BLaER1 treated with 17β-estradiol and CSF1 and Interleukin-3, amounts not matched to agents 10 nM and 100 nM (cell line): Measurements from ENCODE around the gene PDS5B.
"Not testable (repeated sequence)": the region's sequence is repeated elsewhere in the genome, so short reads cannot be mapped to it uniquely, and the experiment has no call there.

Experiments
- H3K27ac ChIP-seq, 11 experiments: shearing (Covaris generic); formaldehyde crosslinking; 2 replicates each; pipeline ENCODE4 v1.8.1; 2022
- H3K27me3 ChIP-seq, 11 experiments: shearing (Covaris generic); formaldehyde crosslinking; 2 replicates each; pipeline ENCODE4 v1.8.1; 2022
- H3K36me3 ChIP-seq, 11 experiments: shearing (Covaris generic); formaldehyde crosslinking; 2 replicates each; pipeline ENCODE4 v1.8.1; 2022
- H3K4me1 ChIP-seq, 10 experiments: shearing (Covaris generic); formaldehyde crosslinking; 2 replicates each; pipeline ENCODE4 v1.8.1; 2022
- H3K4me2 ChIP-seq, 11 experiments: shearing (Covaris generic); formaldehyde crosslinking; 2 replicates each; pipeline ENCODE4 v1.8.1; 2022
- H3K4me3 ChIP-seq, 10 experiments: shearing (Covaris generic); formaldehyde crosslinking; 2 replicates each; pipeline ENCODE4 v1.8.1; 2022
- H3K9ac ChIP-seq, 11 experiments: shearing (Covaris generic); formaldehyde crosslinking; 2 replicates each; pipeline ENCODE4 v1.8.1; 2022
- H3K9me3 ChIP-seq, 11 experiments: shearing (Covaris generic); formaldehyde crosslinking; replicated peaks in 1 of 11; 2 replicates each; pipeline ENCODE4 v1.8.1; 2022
- H4K20me1 ChIP-seq, 11 experiments: shearing (Covaris generic); formaldehyde crosslinking; 2 replicates each; pipeline ENCODE4 v1.8.1; 2022
- Cebpa-rat ChIP-seq, 11 experiments: shearing (Covaris generic); IDR thresholded peaks; 2 replicates each; pipeline ENCODE4 v1.8.1; 2022

PDS5B gene

DNA sequence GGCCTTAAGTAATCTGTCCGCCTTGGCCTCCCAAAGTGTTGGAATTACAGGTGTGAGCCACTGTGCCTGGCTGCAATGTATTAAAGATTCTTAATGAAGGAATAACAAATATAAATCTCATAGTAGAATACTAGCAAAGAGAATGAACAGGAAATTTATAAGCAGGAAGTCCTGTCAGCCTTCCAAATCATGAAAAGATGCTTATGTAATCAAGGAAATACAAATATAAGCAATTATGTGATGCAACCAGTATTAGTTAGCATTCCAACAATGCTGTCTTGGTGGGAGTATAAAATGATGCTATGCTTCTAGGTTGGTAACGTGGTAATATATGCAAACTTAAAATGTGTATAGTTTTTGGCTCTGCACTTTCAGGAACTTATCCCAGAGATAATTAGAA lies 133.8 kb downstream of the PDS5B start:
- Histone ChIP-seq H3K27me3 (no peaks in the 10 kb centered on the region), H4K20me1 (no peaks in the 10 kb centered on the region), H3K27ac (no peak overlapping the region), H3K4me2 (peak overlapping the region in 1 of 11 experiments; percentile 13; a peak in 1 of 22 replicates), H3K36me3 (peaks cover 61 to 83% (median 71%) of the 10 kb centered on the region in 11 experiments), H3K4me1 (peaks cover 0 to 7% (median 0%) of the 10 kb centered on the region in 10 experiments; a peak in 2 of 20 replicates), H3K4me3 (peak overlapping the region in 2 of 10 experiments; percentile 9 to 17; a peak in 1 of 20 replicates), H3K9ac (no peak overlapping the region), H3K9me3 (peaks cover 48 to 69% (median 63%) of the 10 kb centered on the region in 11 experiments)
- no peak for TF ChIP-seq Cebpa-rat (IDR thresholded peaks at IDR 0.05)

DNA sequence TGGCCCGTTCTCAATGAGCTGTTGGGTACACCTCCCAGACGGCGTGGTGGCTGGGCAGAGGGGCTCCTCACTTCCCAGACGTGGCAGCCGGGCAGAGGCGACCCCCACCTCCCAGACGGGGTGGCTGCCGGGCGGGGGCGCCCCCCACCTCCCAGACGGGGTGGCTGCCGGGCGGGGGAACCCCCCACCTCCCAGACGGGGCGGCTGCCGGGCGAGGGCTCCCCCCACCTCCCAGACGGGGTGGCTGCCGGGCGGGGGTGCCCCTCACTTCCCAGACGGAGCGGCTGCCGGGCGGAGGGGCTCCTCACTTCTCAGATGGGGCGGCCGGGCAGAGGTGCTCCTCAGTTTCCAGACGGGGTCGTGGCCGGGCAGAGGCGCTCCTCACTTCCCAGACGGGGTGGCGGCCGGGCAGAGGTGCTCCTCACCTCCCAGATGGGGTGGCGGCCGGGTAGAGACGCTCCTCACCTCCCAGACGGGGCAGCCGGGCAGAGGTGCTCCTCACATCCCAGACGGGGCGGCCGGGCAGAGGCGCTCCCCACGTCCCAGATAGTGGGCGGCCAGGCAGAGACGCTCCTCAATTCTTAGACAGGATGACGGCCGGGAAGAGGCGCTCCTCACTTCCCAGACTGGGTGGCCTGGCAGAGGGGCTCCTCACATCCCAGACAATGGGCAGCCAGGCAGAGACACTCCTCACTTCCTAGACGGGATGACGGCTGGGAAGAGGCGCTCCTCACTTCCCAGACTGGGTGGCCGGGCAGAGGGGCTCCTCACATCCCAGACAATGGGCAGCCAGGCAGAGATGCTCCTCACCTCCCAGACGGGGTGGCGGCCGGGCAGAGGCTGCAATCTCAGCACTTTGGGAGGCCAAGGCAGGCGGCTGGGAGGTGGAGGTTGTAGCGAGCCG lies 135.1 kb downstream of the PDS5B start:
- not testable (repeated sequence) for H3K4me3 ChIP-seq, H3K4me1 ChIP-seq, H3K27ac ChIP-seq, H3K27me3 ChIP-seq, H3K9ac ChIP-seq, H4K20me1 ChIP-seq, H3K4me2 ChIP-seq
- Histone ChIP-seq H3K36me3 (peaks cover 61 to 84% (median 74%) of the 10 kb centered on the region in 11 experiments), H3K9me3 (peaks cover 34 to 60% (median 51%) of the 10 kb centered on the region in 11 experiments)

DNA sequence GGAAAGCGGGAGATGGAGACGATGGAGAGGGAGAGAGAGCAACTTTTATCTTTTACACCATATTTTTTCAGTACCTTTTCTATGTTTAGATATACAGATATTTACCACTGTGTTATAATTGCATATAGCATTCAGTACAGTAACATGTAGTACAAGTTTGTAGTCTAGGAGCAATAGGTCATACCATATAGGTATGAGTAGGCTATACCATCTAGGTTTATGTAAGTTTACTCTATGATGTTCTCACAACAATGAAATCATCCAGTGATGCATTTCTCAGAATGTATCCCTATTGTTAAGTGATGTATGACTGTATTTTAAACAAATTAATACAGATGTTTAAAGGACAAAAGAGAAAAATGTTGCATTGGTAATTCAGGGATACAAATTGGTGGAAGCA lies 136.1 kb downstream of the PDS5B start:
- Histone ChIP-seq H3K4me2 (no peak overlapping the region), H4K20me1 (0 out of 22 replicates have a peak, but pooled peaks cover 0 to 3% (median 0%) of the 10 kb centered on the region in 11 experiments), H3K4me3 (no peak overlapping the region), H3K27ac (no peak overlapping the region), H3K9me3 (peaks cover 34 to 65% (median 54%) of the 10 kb centered on the region in 11 experiments), H3K9ac (no peak overlapping the region), H3K4me1 (peaks cover 0 to 7% (median 0%) of the 10 kb centered on the region in 10 experiments; a peak in 2 of 20 replicates), H3K27me3 (no peaks in the 10 kb centered on the region), H3K36me3 (peaks cover 69 to 92% (median 81%) of the 10 kb centered on the region in 11 experiments)
- no peak for TF ChIP-seq Cebpa-rat (IDR thresholded peaks at IDR 0.05)

DNA sequence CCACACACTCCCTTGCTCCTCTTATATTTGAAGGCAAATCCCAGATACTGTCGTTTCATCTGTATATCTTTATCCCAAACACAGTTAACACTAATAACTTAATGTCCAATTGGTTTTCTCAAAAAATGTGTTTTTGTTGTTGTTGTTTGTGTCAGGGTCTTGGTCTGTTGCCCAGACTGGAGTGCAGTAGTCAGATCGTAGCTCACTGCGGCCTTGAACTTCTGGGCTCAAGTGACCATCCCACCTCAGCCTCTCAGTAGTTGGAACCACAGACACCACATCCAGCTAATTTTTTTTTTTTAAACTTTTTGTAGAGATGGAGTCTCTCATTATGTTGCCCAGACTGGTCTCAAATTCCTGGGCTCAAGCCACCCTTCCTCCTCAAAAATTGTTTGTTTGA lies 137.7 kb downstream of the PDS5B start:
- Histone ChIP-seq H3K27me3 (no peaks in the 10 kb centered on the region), H3K27ac (no peak overlapping the region), H3K9ac (no peak overlapping the region), H3K4me1 (peaks cover 0 to 7% (median 0%) of the 10 kb centered on the region in 10 experiments; a peak in 2 of 20 replicates), H3K4me2 (no peak overlapping the region), H3K36me3 (peaks cover 66 to 97% (median 77%) of the 10 kb centered on the region in 11 experiments), H3K9me3 (peaks cover 34 to 62% (median 54%) of the 10 kb centered on the region in 11 experiments), H4K20me1 (peaks cover 0 to 3% (median 0%) of the 10 kb centered on the region in 11 experiments; a peak in 1 of 22 replicates), H3K4me3 (no peak overlapping the region)
- TF ChIP-seq Cebpa-rat (IDR thresholded peaks at IDR 0.05), result no peak

DNA sequence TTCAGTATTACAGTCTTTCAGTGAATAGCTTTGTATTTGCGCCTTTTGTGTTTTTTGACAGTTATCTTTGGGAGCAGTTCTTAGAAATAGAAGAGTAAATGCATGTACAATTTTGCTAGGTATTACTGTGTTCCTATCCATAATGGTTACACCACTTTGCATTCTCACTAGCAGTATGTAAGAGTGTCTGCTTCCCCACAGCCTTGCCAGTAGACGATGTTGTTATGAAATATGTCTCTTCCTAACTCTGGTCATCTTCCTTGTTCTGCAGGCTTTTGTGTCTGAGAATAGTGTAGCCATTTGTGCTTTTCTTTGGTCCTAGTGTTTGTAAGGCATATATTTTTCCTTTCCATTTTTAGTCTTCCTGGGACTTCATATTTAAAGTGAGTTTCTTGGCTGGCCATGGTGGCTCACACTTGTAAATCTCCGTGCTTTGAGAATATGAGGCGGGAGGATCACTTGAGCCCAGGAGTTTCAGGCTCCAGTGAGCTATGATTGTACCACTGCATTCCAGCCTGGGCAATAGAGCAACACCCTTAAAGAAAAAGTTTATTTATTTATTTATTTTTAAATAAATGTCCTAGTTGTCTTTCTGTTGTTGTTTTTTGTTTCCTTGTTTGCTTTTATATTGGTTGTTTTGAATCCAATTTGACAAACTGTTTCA lies 140.3 kb downstream of the PDS5B start:
- Histone ChIP-seq H3K27me3 (no peaks in the 10 kb centered on the region), H3K4me1 (no peaks in the 10 kb centered on the region), H3K4me2 (no peak overlapping the region), H3K9ac (no peak overlapping the region), H3K27ac (no peak overlapping the region), H3K36me3 (peaks cover 46 to 98% (median 66%) of the 10 kb centered on the region in 11 experiments), H3K9me3 (peaks cover 25 to 50% (median 43%) of the 10 kb centered on the region in 11 experiments), H4K20me1 (peaks cover 0 to 6% (median 0%) of the 10 kb centered on the region in 11 experiments; a peak in 2 of 22 replicates), H3K4me3 (no peak overlapping the region)
- TF ChIP-seq Cebpa-rat (IDR thresholded peaks at IDR 0.05), result no peak

DNA sequence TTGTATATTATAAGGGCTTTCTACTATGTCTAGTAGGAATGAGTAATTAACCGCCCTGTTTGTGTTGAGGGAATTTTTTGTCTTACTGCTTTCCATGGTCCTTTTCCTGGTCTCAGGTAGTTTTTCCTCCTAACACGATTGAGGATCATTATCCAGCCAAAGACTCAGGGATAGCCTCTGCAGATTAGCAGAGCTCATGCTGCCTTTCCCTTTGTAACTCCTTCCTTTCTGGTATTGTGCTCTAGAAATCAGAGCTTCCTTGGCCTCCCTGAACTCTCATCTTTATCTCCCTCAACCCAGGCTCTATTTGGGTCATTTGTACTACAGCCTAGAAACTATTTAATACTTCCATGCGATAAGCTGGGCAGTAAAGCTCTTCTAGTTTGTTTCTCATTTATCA lies 142.1 kb downstream of the PDS5B start:
- Histone ChIP-seq H3K36me3 (peaks cover 40 to 95% (median 58%) of the 10 kb centered on the region in 11 experiments), H3K27ac (no peak overlapping the region), H3K4me1 (no peaks in the 10 kb centered on the region), H3K27me3 (no peaks in the 10 kb centered on the region), H4K20me1 (peaks cover 0 to 7% (median 0%) of the 10 kb centered on the region in 11 experiments; a peak in 2 of 22 replicates), H3K9me3 (peaks cover 20 to 35% (median 29%) of the 10 kb centered on the region in 11 experiments; a peak in 21 of 22 replicates), H3K4me3 (no peak overlapping the region), H3K4me2 (no peak overlapping the region), H3K9ac (no peak overlapping the region)
- no peak for TF ChIP-seq Cebpa-rat (IDR thresholded peaks at IDR 0.05)

DNA sequence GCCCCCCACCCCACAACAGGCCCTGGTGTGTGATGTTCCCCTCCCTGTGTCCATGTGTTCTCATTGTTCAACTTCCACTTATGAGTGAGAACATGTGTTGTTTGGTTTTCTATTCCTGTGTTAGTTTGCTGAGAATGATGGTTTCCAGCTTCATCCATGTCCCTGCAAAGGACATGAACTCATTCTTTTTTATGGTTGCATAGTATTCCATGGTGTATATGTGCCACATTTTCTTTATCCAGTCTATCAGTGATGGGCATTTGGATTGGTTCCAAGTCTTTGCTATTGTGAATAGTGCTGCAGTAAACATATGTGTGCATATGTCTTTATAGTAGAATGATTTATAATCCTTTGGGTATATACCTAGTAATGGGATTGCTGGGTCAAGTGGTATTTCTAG lies 142.8 kb downstream of the PDS5B start:
- not testable (repeated sequence) for H3K4me1 ChIP-seq, H3K9ac ChIP-seq, H4K20me1 ChIP-seq, H3K27me3 ChIP-seq, H3K4me2 ChIP-seq, H3K27ac ChIP-seq, H3K4me3 ChIP-seq
- Histone ChIP-seq H3K9me3 (peaks cover 20 to 34% (median 29%) of the 10 kb centered on the region in 11 experiments; a peak in 21 of 22 replicates), H3K36me3 (peaks cover 38 to 95% (median 58%) of the 10 kb centered on the region in 11 experiments)

DNA sequence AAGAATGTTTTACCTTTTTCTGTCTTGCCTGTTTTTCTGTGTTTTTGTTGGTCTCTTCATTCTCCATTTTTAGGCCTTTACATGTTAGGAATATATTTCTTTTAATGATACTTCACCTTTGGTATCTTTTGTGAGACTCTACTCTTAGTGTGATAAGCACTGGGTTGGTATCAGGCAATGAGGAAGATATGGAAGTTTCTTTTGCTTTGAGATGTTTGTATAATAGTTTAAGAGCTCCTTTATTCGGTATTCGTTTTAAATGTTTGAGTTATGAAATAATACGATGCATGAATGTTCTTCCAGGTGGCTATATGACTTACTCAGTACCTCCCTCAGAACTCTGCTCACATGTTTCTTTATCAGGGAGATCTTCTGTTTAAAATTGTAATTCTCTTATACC lies 144.8 kb downstream of the PDS5B start:
- peaks cover 0 to 7% (median 0%) of the 10 kb centered on the region in 11 experiments; a peak in 2 of 22 replicates for H4K20me1 ChIP-seq
- peaks cover 20 to 32% (median 25%) of the 10 kb centered on the region in 11 experiments; a peak in 21 of 22 replicates for H3K9me3 ChIP-seq
- peaks cover 27 to 88% (median 52%) of the 10 kb centered on the region in 11 experiments; a peak in 21 of 22 replicates for H3K36me3 ChIP-seq
- H3K27me3 ChIP-seq, result no peaks in the 10 kb centered on the region
- H3K9ac ChIP-seq, result no peak overlapping the region
- no peak overlapping the region for H3K4me3 ChIP-seq
- H3K27ac ChIP-seq, result no peak overlapping the region
- no peak overlapping the region for H3K4me2 ChIP-seq
- no peak for TF ChIP-seq Cebpa-rat (IDR thresholded peaks at IDR 0.05)
- peaks cover 0 to 5% (median 0%) of the 10 kb centered on the region in 10 experiments; a peak in 1 of 20 replicates for H3K4me1 ChIP-seq

DNA sequence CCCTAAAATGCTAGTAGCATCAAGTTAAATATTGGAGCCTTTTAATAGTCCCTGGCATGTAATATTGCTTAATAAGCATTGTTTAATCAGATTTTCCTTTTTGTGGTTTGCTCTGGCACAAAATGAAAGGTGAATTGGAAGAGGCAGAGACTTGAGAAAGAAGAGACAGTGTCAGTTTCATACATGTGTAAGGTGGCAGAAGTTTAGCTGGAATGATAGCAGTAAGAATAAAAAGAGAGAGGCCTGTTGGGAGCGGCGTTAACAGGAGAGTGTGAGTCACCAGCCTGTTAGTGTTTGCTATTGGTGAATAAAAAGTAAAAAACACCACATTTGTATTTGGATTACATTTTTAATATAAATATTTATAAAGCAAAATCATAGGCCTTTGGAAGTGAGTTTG lies 145.3 kb downstream of the PDS5B start:
- Histone ChIP-seq H3K4me3 (no peak overlapping the region), H3K4me2 (no peak overlapping the region), H3K27ac (no peak overlapping the region), H3K36me3 (peaks cover 22 to 83% (median 47%) of the 10 kb centered on the region in 11 experiments; a peak in 21 of 22 replicates), H3K4me1 (peaks cover 0 to 10% (median 3%) of the 10 kb centered on the region in 10 experiments; a peak in 10 of 20 replicates), H3K27me3 (no peaks in the 10 kb centered on the region), H3K9me3 (peaks cover 19 to 27% (median 23%) of the 10 kb centered on the region in 11 experiments; a peak in 21 of 22 replicates), H3K9ac (no peak overlapping the region), H4K20me1 (peaks cover 0 to 7% (median 0%) of the 10 kb centered on the region in 11 experiments; a peak in 2 of 22 replicates)
- no peak for TF ChIP-seq Cebpa-rat (IDR thresholded peaks at IDR 0.05)
